Body of pancreas (tissue), 4 donors: ENCODE measurements around the gene AIF1. TPM values are rescaled to one million over a fixed set of nuclear protein-coding genes. Genes with fewer than 3 reads are reported as not detected.
A peak's percentile ranks its signal among the peaks of the same experiment; 100 is the strongest.

Source experiments
- ATAC-seq: fragments of 150-250 bp; one replicate; pipeline ENCODE4 v1.9.1; 2016
- DNase-seq, 4 donors: peaks; one replicate each; pipeline ENCODE4 v3.0.0-alpha.2; 2019
- H3K27ac ChIP-seq, 4 donors: fragments of 200-600 bp; sonication (generic); 1 replicate in 3 of 4; 2 replicates in 1 of 4; pipeline versions ENCODE4 v1.5.1 to v1.6.1; 2016 to 2019; ENCODE audit warnings: mild to moderate bottlenecking in 1 of 4, mixed read lengths in 1 of 4, moderate library complexity in 1 of 4
- H3K27me3 ChIP-seq, 2 donors: fragments of 200-600 bp; sonication (generic); one replicate each; pipeline ENCODE4 v1.6.0; 2016; ENCODE audit warnings: mild to moderate bottlenecking in 1 of 2
- H3K36me3 ChIP-seq, 2 donors: fragments of 200-600 bp; sonication (generic); replicated peaks in 1 of 2; 2 replicates each; pipeline ENCODE4 v1.5.1; 2016; ENCODE audit warnings: low read depth in 2 of 2; ENCODE audit not compliant: insufficient read depth in 1 of 2
- H3K4me1 ChIP-seq: fragments of 200-600 bp; sonication (generic); one replicate; pipeline ENCODE4 v1.6.0; 2016
- H3K4me3 ChIP-seq, 2 donors: fragments of 200-600 bp; sonication (generic); 1 replicate in 1 of 2; 2 replicates in 1 of 2; pipeline ENCODE4 v1.5.1; 2016 to 2019
- H3K9me3 ChIP-seq, 3 donors: fragments of 200-600 bp; sonication (generic); 1 replicate in 2 of 3; 2 replicates in 1 of 3; pipeline ENCODE4 v1.5.1; 2016
- CTCF ChIP-seq, 7 experiments: fragments of 450-650 bp in 4 of 7; fragments of 200-600 bp in 3 of 7; sonication (generic) in 3 of 7; IDR thresholded peaks; one replicate each; pipeline ENCODE4 v1.5.1; 2016 to 2019; ENCODE audit warnings: antibody characterized with exemption in 7 of 7
- POLR2A ChIP-seq, 3 donors: fragments of 450-650 bp; IDR thresholded peaks; one replicate each; pipeline ENCODE4 v1.6.1; 2016; ENCODE audit warnings: antibody characterized with exemption in 3 of 3, mild to moderate bottlenecking in 2 of 3
- WGBS, 2 donors: methylation state at CpG; one replicate each; pipeline ENCODE4 v1.1.5; 2017; 5-methylcytosine and 5-hydroxymethylcytosine counted together
- intact Hi-C: fragments of 100-400 bp; cut with DNase I; formaldehyde crosslinking; loops from one replicate; pipeline ENCODE4 v1.15.1; 2023
- microRNA-seq, 2 donors: library from miRNA; unstranded; fragments of <30 nt; microRNA quantifications; one replicate each; pipeline ENCODE4, GENCODE V29; 2016; ENCODE audit warnings: borderline number of aligned reads in 2 of 2, borderline replicate concordance in 2 of 2
- small RNA-seq: library from RNA; depleted of rRNA; stranded (forward); fragments of <200 nt; gene quantifications from one replicate; pipeline ENCODE3, GENCODE V24; 2016
- total RNA-seq, 2 donors: library from RNA; depleted of rRNA; stranded (reverse); fragments of >200 nt; gene quantifications; one replicate each; pipeline ENCODE4 v1.1.0, GENCODE V29; 2016

AIF1 gene
- total RNA-seq, 2 donors from 2014 or later, result 2.3 to 7.3 TPM

DNA sequence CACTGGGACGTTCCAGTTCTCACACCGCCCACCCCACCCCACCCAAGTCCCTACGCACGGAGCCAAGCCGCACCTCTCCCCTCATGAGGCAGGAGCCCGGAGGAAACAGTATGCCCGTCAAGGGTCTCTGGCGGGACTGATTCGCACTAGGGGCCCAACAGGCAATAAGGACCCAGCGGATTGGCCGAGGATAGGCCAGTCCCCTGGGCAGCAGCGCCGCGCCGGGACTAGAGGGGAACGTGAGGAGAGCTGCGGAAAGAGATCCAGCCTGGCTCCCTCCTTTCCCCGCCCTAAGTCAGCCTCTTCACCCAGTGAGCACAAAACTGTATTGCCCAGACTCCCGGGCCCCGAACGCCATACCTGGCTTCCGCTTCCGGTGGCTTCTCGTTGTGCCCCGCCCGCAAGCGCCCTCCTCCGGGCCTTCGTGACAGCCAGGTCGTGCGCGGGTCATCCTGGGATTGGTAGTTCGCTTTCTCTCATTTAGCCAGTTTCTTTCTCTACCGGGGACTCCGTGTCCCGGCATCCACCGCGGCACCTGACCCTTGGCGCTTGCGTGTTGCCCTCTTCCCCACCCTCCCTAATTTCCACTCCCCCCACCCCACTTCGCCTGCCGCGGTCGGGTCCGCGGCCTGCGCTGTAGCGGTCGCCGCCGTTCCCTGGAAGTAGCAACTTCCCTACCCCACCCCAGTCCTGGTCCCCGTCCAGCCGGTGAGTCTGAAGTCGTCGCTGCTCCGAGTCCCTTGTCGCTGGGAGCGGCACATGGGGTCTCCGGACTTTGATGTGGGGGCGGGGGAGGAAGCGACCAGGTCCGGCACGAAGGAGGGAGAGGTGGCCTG lies 50.7 kb downstream of the AIF1 start, which contains the start of gene CSNK2B:
TSS of gene CSNK2B (plus strand) at position 580 of the 836 bp plus-strand sequence. CDS start 752 bp downstream, outside the sequence.
- peak in 1 of 7 experiments; percentile 23 for TF ChIP-seq CTCF (IDR thresholded peaks at IDR 0.05)
- TF ChIP-seq POLR2A (IDR thresholded peaks at IDR 0.05), result peak; percentile 69 to 91 (median 88)
- intact Hi-C loops, result no loop called here
- H3K27me3 ChIP-seq, result no peaks in the 10 kb centered on the region
- peaks cover 53% of the 10 kb centered on the region for H3K4me1 ChIP-seq
- no peaks in the 10 kb centered on the region for H3K9me3 ChIP-seq
- H3K27ac ChIP-seq, result peak within 1 kb of the TSS; percentile 82 to 96 (median 94)
- DNase-seq, result peak; percentile 97 to 99 (median 98)
- H3K4me3 ChIP-seq, result peak within 1 kb of the TSS; percentile 87 to 96
- peaks cover 6 to 22% of the 10 kb centered on the region in 2 donors for H3K36me3 ChIP-seq
- whole genome bisulfite sequencing, 2 donors, result 0 to 1% methylated on average over 26 to 63 of the region's 63 CpGs
- ATAC-seq, result peak; percentile 93

GRCh38 chr6:31666337-31666965 lies 51.4 kb downstream of the AIF1 start:
- no peak for TF ChIP-seq POLR2A (IDR thresholded peaks at IDR 0.05)
- no peak for TF ChIP-seq CTCF (IDR thresholded peaks at IDR 0.05)

More at GRCh38 chr6:31666337-31666965, 51.4 kb downstream of the AIF1 start:
- peaks cover 6 to 28% of the 10 kb centered on the region in 2 donors for H3K36me3 ChIP-seq
- WGBS, 2 donors, result 3 to 4% methylated on average over 15 of the region's 15 CpGs
- no peaks in the 10 kb centered on the region for H3K9me3 ChIP-seq
- H3K27ac ChIP-seq, result peak overlapping the region; percentile 57 to 96 (median 88)
- peaks cover 46% of the 10 kb centered on the region for H3K4me1 ChIP-seq
- DNase-seq (no peak), ATAC-seq (no peak)
- intact Hi-C loops, result no loop called here
- H3K27me3 ChIP-seq, result no peaks in the 10 kb centered on the region
- peak overlapping the region; percentile 87 to 96 for H3K4me3 ChIP-seq

Small RNA genes within 50 kb of the gene (microRNA-seq; reads per million reads assigned to microRNA genes)
- 0 reads per million in 2 donors for gene MIR6832

Small RNA genes within 50 kb of the gene (small RNA-seq; reads per million reads assigned to genes)
- gene MIR6832 (not detected), gene RF00019 (not detected), gene SNORA38 (0.33 reads per million), gene UQCRHP1 (not detected)

Other genes starting within 250 kb of the AIF1 start
- gene MICA, start 211.6 kb upstream of the AIF1 start, total RNA-seq, result 10 to 100 TPM in 1 of 2 donors, 1 to 10 TPM in 1; 8.3 to 10.9 TPM
- under 1 TPM in 1 of 2 donors, not detected in 1; 0.78 TPM for gene MICB, start 117.1 kb upstream of the AIF1 start, total RNA-seq
- gene MCCD1, start 86.3 kb upstream of the AIF1 start, total RNA-seq, result not detected
- 100 to 1,000 TPM; 132 to 260 TPM for gene DDX39B, start 73.2 kb upstream of the AIF1 start, total RNA-seq
- gene ATP6V1G2, start 68.6 kb upstream of the AIF1 start, total RNA-seq, result 1 to 10 TPM in 1 of 2 donors, not detected in 1; 1.0 TPM
- gene NFKBIL1, start 67.6 kb upstream of the AIF1 start, total RNA-seq, result 10 to 100 TPM in 1 of 2 donors, 1 to 10 TPM in 1; 5.6 to 27.0 TPM
- not detected for gene LTA, start 42.9 kb upstream of the AIF1 start, total RNA-seq
- gene TNF, start 39.7 kb upstream of the AIF1 start, total RNA-seq, result 1 to 10 TPM in 1 of 2 donors, under 1 TPM in 1; 0.66 to 1.3 TPM
- gene LTB, start 32.8 kb upstream of the AIF1 start, total RNA-seq, result under 1 TPM in 1 of 2 donors, not detected in 1; 0.78 TPM
- 1 to 10 TPM; 2.9 to 6.9 TPM for gene LST1, start 29.0 kb upstream of the AIF1 start, total RNA-seq
- not detected for gene NCR3, start 22.2 kb upstream of the AIF1 start, total RNA-seq
- 10 to 100 TPM; 48.8 to 57.4 TPM for gene PRRC2A, start 5.5 kb downstream of the AIF1 start, total RNA-seq
- 100 to 1,000 TPM; 101 to 128 TPM for gene BAG6, start 37.4 kb downstream of the AIF1 start, total RNA-seq
- 1 to 10 TPM in 1 of 2 donors, not detected in 1; 1.6 TPM for gene APOM, start 40.7 kb downstream of the AIF1 start, total RNA-seq
- gene C6orf47, start 45.5 kb downstream of the AIF1 start, total RNA-seq, result 10 to 100 TPM; 15.8 to 22.1 TPM
- 10 to 100 TPM in 1 of 2 donors, 1 to 10 TPM in 1; 8.9 to 10.9 TPM for gene GPANK1, start 49.8 kb downstream of the AIF1 start, total RNA-seq
- gene CSNK2B, start 50.8 kb downstream of the AIF1 start, total RNA-seq, result 100 to 1,000 TPM in 1 of 2 donors, 10 to 100 TPM in 1; 98.2 to 100 TPM
- 1 to 10 TPM; 6.9 to 8.3 TPM for gene LY6G5B, start 54.7 kb downstream of the AIF1 start, total RNA-seq
- 1 to 10 TPM in 1 of 2 donors, not detected in 1; 4.4 TPM for gene LY6G5C, start 65.8 kb downstream of the AIF1 start, total RNA-seq
- gene ABHD16A, start 88.1 kb downstream of the AIF1 start, total RNA-seq, result 10 to 100 TPM; 24.7 to 38.1 TPM
- gene LY6G6F, start 91.6 kb downstream of the AIF1 start, total RNA-seq, result not detected
- not detected for gene LY6G6D, start 100.1 kb downstream of the AIF1 start, total RNA-seq
- not detected for gene LY6G6C, start 106.5 kb downstream of the AIF1 start, total RNA-seq
- gene MPIG6B, start 108.1 kb downstream of the AIF1 start, total RNA-seq, result not detected
- 10 to 100 TPM; 23.6 to 40.5 TPM for gene DDAH2, start 114.1 kb downstream of the AIF1 start, total RNA-seq
- gene CLIC1, start 121.3 kb downstream of the AIF1 start, total RNA-seq, result 10 to 100 TPM; 68.9 to 92.9 TPM
- 10 to 100 TPM in 1 of 2 donors, 1 to 10 TPM in 1; 6.7 to 12.9 TPM for gene MSH5, start 124.8 kb downstream of the AIF1 start, total RNA-seq
- gene SAPCD1, start 147.4 kb downstream of the AIF1 start, total RNA-seq, result 1 to 10 TPM; 2.0 to 2.6 TPM
- 1 to 10 TPM; 4.2 to 6.3 TPM for gene VWA7, start 162.1 kb downstream of the AIF1 start, total RNA-seq
- 10 to 100 TPM; 39.2 to 67.6 TPM for gene VARS1, start 180.5 kb downstream of the AIF1 start, total RNA-seq
- gene LSM2, start 191.7 kb downstream of the AIF1 start, total RNA-seq, result 10 to 100 TPM; 21.0 to 22.4 TPM
- 1 to 10 TPM in 1 of 2 donors, under 1 TPM in 1; 0.33 to 1.0 TPM for gene HSPA1L, start 200.0 kb downstream of the AIF1 start, total RNA-seq
- 10 to 100 TPM; 70.9 to 92.1 TPM for gene HSPA1A, start 200.3 kb downstream of the AIF1 start, total RNA-seq
- 100 to 1,000 TPM in 1 of 2 donors, 10 to 100 TPM in 1; 87.0 to 131 TPM for gene HSPA1B, start 212.5 kb downstream of the AIF1 start, total RNA-seq
- 10 to 100 TPM; 29.3 to 30.6 TPM for gene NEU1, start 247.6 kb downstream of the AIF1 start, total RNA-seq